Parathyroid adenoma (tissue), 2 donors: ENCODE measurements around the gene OSBPL5.
"Not testable (repeated sequence)": the region's sequence is repeated elsewhere in the genome, so short reads cannot be mapped to it uniquely, and the experiment has no call there.

Source experiments
- H2AFZ ChIP-seq: fragments of 300-600 bp; sonication (generic); one replicate; pipeline ENCODE4 v1.7.0; 2017; ENCODE audit warnings: antibody characterized with exemption, mild to moderate bottlenecking
- H3K27ac ChIP-seq: fragments of 300-600 bp; sonication (generic); one replicate; pipeline ENCODE4 v1.7.0; 2017
- H3K27me3 ChIP-seq: fragments of 300-600 bp; sonication (generic); one replicate; pipeline ENCODE4 v1.7.0; 2017; ENCODE audit warnings: low read length; ENCODE audit not compliant: control insufficient read depth, insufficient read depth
- H3K36me3 ChIP-seq: fragments of 300-600 bp; sonication (generic); one replicate; pipeline ENCODE4 v1.7.0; 2017; ENCODE audit warnings: low read length; ENCODE audit not compliant: control insufficient read depth, insufficient read depth
- H3K4me1 ChIP-seq: fragments of 300-600 bp; sonication (generic); one replicate; pipeline ENCODE4 v1.7.0; 2017; ENCODE audit warnings: control low read depth
- H3K4me2 ChIP-seq: fragments of 300-600 bp; sonication (generic); one replicate; pipeline ENCODE4 v1.7.0; 2017; ENCODE audit warnings: low read length
- H3K4me3 ChIP-seq: fragments of 300-600 bp; sonication (generic); one replicate; pipeline ENCODE4 v1.7.0; 2017; ENCODE audit warnings: low read depth, low read length
- H3K79me2 ChIP-seq: fragments of 300-600 bp; sonication (generic); one replicate; pipeline ENCODE4 v1.7.0; 2017; ENCODE audit warnings: control low read depth
- H3K9ac ChIP-seq: fragments of 300-600 bp; sonication (generic); one replicate; pipeline ENCODE4 v1.7.0; 2017; ENCODE audit warnings: mild to moderate bottlenecking
- H3K9me3 ChIP-seq: fragments of 300-600 bp; sonication (generic); one replicate; pipeline ENCODE4 v1.7.0; 2017; ENCODE audit warnings: low read length; ENCODE audit not compliant: control insufficient read depth
- CTCF ChIP-seq: fragments of 300-600 bp; sonication (generic); IDR thresholded peaks from one replicate; pipeline ENCODE4 v1.7.0; 2017; ENCODE audit warnings: antibody characterized with exemption, mild to moderate bottlenecking
- donor health status: primary hyperparathyroidism.

The OSBPL5 gene

GRCh38 chr11:3120071-3120792 is 44.9 kb downstream of the OSBPL5 start:
- no peaks in the 10 kb centered on the region for H3K27me3 ChIP-seq
- H3K4me2 ChIP-seq, result no peak overlapping the region
- H3K79me2 ChIP-seq, result no peaks in the 10 kb centered on the region
- H3K4me1 ChIP-seq, result peaks cover 2% of the 10 kb centered on the region
- H3K4me3 ChIP-seq, result no peak overlapping the region
- H3K36me3 ChIP-seq, result no peaks in the 10 kb centered on the region
- H3K9ac ChIP-seq, result no peak overlapping the region
- H2AFZ ChIP-seq, result no peak overlapping the region
- TF ChIP-seq CTCF, result no peak
- no peaks in the 10 kb centered on the region for H3K9me3 ChIP-seq
- no peak overlapping the region for H3K27ac ChIP-seq

GRCh38 chr11:3119141-3119821 is 45.8 kb downstream of the OSBPL5 start:
- H3K4me2 ChIP-seq, result no peak overlapping the region
- TF ChIP-seq CTCF, result no peak
- no peaks in the 10 kb centered on the region for H3K79me2 ChIP-seq
- H3K9ac ChIP-seq, result no peak overlapping the region
- H3K4me3 ChIP-seq, result no peak overlapping the region
- H3K4me1 ChIP-seq, result peaks cover 2% of the 10 kb centered on the region
- H2AFZ ChIP-seq, result no peak overlapping the region
- no peaks in the 10 kb centered on the region for H3K27me3 ChIP-seq
- no peaks in the 10 kb centered on the region for H3K36me3 ChIP-seq
- no peak overlapping the region for H3K27ac ChIP-seq
- no peaks in the 10 kb centered on the region for H3K9me3 ChIP-seq

GRCh38 chr11:3115321-3115720 is 49.8 kb downstream of the OSBPL5 start:
- H3K4me3 ChIP-seq, result no peak overlapping the region
- H3K9ac ChIP-seq, result no peak overlapping the region
- no peak for TF ChIP-seq CTCF
- no peaks in the 10 kb centered on the region for H3K36me3 ChIP-seq
- H2AFZ ChIP-seq, result no peak overlapping the region
- no peaks in the 10 kb centered on the region for H3K9me3 ChIP-seq
- no peaks in the 10 kb centered on the region for H3K4me1 ChIP-seq
- H3K27me3 ChIP-seq, result no peaks in the 10 kb centered on the region
- no peaks in the 10 kb centered on the region for H3K79me2 ChIP-seq
- no peak overlapping the region for H3K27ac ChIP-seq
- H3K4me2 ChIP-seq, result no peak overlapping the region

- H3K4me1 ChIP-seq, H3K79me2 ChIP-seq, H3K9me3 ChIP-seq, H2AFZ ChIP-seq, H3K9ac ChIP-seq, H3K4me2 ChIP-seq, H3K27me3 ChIP-seq, H3K27ac ChIP-seq, H3K4me3 ChIP-seq, H3K36me3 ChIP-seq: not testable (repeated sequence)
Measured at GRCh38 chr11:3113661-3114060, 51.4 kb downstream of the OSBPL5 start.

- no peak overlapping the region for H3K27ac ChIP-seq
- no peak overlapping the region for H3K4me2 ChIP-seq
Measured at GRCh38 chr11:3111919-3112690, 53.0 kb downstream of the OSBPL5 start.

More at GRCh38 chr11:3111919-3112690, 53.0 kb downstream of the OSBPL5 start:
- Histone ChIP-seq H3K27me3 (no peaks in the 10 kb centered on the region), H3K79me2 (no peaks in the 10 kb centered on the region), H3K36me3 (no peaks in the 10 kb centered on the region), H3K9ac (no peak overlapping the region), H3K9me3 (no peaks in the 10 kb centered on the region), H2AFZ (no peak overlapping the region), H3K4me3 (no peak overlapping the region), H3K4me1 (no peaks in the 10 kb centered on the region)
- no peak for TF ChIP-seq CTCF
